ENCODE results near the gene APIP.

Gene APIP

GRCh38 chr11:34881900-34882299, 34.3 kb downstream of the APIP start:
- DNase-seq, result no peak

DNA sequence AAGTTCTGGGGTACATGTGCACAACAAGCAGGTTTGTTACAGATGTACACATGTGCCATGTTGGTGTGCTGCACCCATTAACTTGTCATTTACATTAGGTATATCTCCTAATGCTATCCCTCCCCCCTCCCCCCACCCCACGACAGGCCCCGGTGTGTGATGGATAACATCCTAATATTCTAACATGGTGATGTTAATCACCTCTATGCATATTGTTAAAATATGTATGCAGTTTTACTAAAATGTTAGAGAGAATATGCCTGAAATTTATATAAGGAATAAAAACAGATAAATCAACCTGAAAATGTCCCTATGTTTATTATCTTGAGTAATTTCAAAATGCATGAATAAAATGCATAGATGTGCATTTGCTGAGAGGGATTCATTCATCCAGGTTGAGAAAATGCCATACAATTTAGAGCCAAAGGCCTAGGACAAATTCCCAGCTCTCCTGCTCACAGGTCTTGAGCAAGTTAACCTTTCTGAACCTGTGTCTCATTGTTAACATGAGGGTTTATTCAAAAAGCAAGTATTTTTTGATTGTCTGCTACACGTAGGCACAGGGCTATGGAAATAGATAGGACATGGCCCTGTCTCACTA, 38.7 kb downstream of the APIP start:
- DNase-seq, result no peak

DNA sequence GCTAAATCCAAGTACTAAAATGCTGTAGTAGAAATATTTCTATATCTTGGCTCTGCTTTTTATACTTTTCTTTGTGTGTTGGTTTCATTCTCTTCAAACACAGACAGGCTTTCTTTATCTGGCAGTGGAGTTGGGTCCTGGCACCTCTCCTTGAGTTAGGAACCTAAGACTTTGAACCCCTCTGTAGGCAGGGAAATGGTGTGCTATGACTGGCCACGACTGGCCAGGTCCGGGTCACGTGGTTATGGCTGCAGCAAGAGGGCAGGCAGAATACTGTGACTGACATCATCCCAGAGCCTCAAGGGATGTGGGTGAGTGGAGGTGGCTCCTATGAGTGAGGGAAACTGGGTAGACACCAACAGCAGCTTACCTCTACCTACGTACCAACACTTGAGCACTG, 42.0 kb downstream of the APIP start:
- DNase-seq, result no peak

DNA sequence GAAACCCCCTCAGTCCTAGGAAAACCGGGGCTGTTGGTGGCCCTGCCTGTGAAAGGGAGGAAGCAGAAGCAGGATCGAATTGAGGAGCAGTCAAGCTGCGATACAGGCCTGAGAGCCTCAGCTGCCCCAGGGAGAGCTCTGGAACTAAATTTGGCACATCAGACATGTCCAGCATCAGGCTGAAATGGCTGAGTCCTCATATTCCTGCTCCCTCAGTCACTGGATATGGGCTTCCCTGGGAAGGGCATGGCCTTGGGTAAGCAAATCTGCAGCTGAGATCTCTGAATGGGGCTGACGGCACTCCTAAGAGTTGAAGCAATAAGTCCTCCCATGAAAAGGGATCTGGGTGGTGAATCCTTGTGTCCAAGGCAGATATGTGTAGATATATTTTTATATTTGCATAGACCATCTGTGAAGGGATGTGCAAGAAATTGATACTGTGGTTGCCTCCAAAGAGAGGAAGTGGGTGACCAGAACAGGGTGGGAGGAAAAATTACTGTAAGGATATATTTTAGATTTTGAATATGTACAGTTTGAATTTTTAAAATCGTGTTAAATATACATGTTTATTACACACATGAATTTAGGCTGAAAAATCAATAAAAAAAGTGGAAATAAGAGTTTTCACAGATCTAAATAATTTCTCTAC, 45.5 kb downstream of the APIP start:
- no peak for DNase-seq

DNA sequence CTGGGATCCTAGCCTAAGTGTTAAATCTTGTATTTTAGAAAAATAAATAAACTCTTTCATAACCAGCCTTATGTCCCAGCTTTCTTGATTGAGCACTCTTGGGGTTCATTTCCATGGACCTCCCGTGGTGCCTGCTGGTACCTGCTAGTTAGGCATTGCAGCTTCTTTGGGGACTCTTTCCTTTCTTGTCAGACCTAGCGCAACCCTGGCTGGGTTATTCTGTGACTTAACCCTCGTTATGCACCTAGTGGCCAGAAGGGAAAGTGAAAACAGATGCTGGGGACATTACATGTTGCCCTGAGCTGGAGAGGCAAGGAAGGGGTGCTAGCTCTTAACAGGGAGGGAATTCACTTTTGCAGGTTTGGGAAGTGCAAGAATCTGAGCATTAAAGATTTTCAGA, 46.8 kb downstream of the APIP start:
- no peak for DNase-seq

DNA sequence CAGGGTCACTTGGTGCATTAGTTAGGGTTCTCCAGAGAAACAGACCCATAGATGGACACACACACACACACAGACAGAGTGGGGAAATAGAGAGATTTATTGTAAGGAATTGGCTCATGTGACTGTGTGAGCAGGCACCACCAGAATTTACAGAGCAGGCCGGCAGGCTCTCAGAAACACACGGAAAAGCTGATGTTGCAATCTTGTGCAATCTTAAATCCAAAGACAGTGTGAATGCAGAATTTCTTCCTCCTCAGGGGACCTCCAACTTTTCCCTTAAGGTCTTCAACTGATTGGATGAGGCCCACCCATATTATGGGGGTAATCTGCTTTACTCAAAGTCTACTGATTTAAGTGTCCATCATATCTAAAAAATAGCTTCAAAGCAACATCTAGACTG, 49.8 kb downstream of the APIP start:
- no peak for DNase-seq

- no peak for DNase-seq
These were observed 50.9 kb downstream of the APIP start for GRCh38 chr11:34865261-34865660.

DNA sequence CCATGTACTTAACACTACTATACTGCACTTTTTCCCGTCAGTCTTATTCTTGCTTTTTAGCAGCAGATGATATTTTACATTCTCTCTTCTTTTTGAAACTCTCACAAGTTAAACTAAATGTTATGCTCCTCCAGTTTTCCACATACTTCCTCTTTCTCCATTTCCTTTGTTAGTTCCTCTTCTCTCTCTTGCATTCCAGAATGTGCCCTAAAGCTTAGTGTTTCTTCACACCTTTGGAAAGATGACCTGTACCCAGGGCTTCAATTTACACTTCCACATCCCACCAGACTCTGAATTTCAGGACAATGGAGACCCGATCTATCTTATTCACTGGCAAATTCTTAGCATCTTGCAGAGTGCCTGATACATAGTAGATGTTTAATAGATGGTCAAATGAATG, 51.8 kb downstream of the APIP start:
- DNase-seq, result no peak

GRCh38 chr11:34863048-34863447, 53.1 kb downstream of the APIP start:
- no peak for DNase-seq

DNA sequence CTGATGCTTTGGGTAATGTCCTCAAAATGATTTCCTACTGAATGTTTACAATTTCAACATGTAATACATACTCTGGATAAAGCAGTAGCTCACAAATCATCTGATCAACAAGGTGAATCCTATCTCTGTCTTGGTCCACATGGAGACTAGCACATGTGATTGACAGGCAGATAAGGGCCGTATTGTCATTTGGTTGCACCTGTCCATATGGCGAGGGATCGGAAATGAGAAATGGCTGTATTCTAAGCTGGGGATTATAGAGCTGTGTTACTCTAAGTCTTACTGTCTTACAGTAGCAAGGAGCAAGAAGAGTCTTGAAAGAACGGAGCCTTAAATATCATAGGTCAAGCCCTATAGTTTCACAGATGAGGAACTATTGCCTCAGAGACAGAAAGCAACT, 55.7 kb downstream of the APIP start:
- no peak for DNase-seq

- DNase-seq, result peak; percentile 5
These were observed 56.1 kb downstream of the APIP start for GRCh38 chr11:34860034-34860433.

GRCh38 chr11:34859496-34859895, 56.7 kb downstream of the APIP start:
- DNase-seq, result no peak

DNA sequence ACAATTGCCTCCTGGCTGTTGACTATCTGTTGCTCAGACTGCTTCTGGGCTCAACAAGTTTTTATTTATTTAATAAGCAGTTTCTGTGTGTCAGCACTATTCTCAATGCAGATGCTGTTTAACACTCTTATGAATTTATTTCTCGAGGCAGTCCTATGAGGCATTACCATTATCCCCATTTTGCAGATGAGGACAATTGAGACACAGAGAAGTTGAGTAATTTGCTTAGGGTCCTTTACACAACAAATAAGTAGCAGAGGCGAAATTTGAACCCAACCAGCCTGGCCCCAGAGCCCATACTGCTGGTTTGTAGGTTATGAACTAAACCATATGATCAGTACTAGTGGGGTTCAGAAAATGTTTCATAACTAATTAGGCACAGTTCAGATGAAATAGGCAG, 58.7 kb downstream of the APIP start:
- DNase-seq, result no peak

- DNase-seq, result no peak
These were observed 59.9 kb downstream of the APIP start for GRCh38 chr11:34856251-34856650.

- DNase-seq, result no peak
These were observed 60.5 kb downstream of the APIP start for GRCh38 chr11:34855754-34856095.

DNA sequence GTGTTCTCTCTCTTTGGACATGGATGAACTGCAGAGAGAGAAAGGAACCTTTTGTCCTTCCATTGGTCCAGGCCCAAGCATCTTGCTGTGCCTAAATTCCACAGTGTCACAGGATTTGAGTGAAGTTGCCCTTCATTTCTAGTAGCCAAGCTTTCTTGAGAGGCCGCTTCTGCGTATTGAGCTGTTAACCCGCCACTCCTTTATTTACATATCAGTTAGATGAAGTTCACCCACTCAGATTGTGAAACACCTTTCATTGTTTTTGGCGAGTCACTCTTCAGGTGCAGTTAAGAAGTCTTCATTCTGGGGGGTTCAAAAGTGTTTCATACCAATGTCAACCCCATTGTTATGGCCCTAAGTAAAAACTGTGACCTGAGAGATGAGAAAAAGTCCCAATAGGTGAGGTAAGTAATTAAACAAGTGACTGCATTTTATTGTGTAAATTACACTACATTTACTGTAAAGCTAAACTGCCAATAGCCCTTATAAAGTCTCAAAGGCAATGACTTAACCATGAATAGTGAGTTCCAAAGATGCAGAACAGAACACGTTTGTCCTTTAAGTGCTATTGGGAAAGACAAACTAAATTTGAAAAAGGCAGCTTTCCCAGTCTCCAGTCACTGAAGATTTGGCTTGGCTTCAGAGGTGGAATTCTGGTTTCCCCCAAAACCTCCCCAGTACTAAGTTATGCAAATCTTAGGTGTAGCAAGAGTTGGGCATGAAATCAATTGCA, 61.0 kb downstream of the APIP start:
- no peak for DNase-seq

DNA sequence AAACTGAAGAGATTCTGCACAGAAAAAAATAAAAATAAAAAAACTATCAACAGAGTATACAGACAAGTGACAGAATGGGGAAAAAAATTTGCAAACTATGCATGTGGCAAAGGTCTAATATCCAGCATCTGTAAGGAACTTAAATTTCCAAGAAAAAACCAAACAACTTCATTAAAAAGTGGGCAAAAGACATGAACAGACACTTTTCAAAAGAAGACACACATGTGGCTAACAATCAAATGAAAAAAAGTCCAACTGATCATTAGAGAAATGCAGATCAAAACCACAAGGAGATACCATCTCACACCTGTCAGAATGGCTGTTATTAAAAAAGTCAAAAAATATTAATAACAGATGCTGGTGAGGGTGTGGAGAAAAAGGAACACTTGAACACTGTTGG, 64.3 kb downstream of the APIP start:
- no peak for DNase-seq

DNA sequence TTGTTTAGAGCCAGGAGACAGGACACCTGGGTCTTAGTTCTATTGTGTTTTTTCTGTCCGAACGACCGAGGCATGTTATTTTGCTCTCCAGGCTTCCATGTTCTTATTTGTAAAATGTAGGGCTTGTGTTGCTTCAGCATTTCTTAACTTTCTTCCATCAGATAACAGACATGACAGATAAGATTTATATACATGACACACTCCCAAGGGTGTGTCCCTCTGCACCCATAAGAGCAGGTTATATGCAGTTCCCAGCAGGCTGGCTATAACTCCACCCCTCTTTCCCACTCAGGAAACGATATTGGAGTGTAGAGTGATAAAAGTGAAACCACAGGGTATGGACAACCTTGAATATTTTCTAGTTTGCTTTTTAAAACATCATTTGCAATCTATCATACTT, 65.8 kb downstream of the APIP start:
- DNase-seq, result no peak

- no peak for DNase-seq
These were observed 69.7 kb downstream of the APIP start for GRCh38 chr11:34846467-34846866.

GRCh38 chr11:34844463-34845112, 71.6 kb downstream of the APIP start:
- no peak for DNase-seq

DNA sequence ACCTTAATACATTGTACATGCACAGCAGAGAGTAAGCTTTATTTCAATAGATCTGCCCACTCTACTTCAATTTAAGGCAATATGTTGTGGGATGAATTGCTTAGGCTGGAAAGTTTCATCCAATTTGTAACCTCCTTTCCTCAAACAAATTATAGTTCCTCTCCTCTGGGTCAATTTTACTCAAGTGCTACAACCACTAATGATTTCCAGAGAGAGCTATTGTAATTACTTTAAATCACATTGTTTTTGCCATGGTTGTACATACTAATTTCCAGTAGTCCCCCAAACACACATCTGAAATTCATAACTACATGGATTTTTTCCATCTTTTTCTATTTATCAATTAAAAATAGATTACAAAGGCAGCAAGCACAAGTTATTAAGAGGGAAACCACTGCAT, 72.9 kb downstream of the APIP start:
- DNase-seq, result no peak

- no peak for DNase-seq
These were observed 75.3 kb downstream of the APIP start for GRCh38 chr11:34840736-34841386.

GRCh38 chr11:34839969-34840368, 76.2 kb downstream of the APIP start:
- no peak for DNase-seq

Measured in NCI-H1092 treated with DMSO at 0.1 percent for 48 hours (cell line).